HG02973 (cell line): ENCODE measurements around the gene BRINP1.

Experiments used
- ATAC-seq: cut with Tn5 transposase; IDR thresholded peaks from one replicate; pipeline ENCODE4 v1.9.1; 2021; ENCODE audit warnings: moderate library complexity; ENCODE audit not compliant: unreplicated experiment

The BRINP1 gene

GRCh38 chr9:119343059-119343990 is 25.9 kb downstream of the BRINP1 start:
- no peak for ATAC-seq

GRCh38 chr9:119339056-119339455 is 30.2 kb downstream of the BRINP1 start:
- no peak for ATAC-seq

GRCh38 chr9:119337573-119337972 is 31.7 kb downstream of the BRINP1 start:
- no peak for ATAC-seq

GRCh38 chr9:119334745-119335144 is 34.5 kb downstream of the BRINP1 start:
- ATAC-seq, result no peak

- ATAC-seq, result no peak
Observed at GRCh38 chr9:119333507-119334229, 35.6 kb downstream of the BRINP1 start.

GRCh38 chr9:119332522-119332921 is 36.7 kb downstream of the BRINP1 start:
- no peak for ATAC-seq

GRCh38 chr9:119322184-119322583 is 47.1 kb downstream of the BRINP1 start:
- no peak for ATAC-seq

GRCh38 chr9:119318371-119318770 is 50.9 kb downstream of the BRINP1 start:
- no peak for ATAC-seq

- ATAC-seq, result no peak
Observed at GRCh38 chr9:119313846-119314245, 55.4 kb downstream of the BRINP1 start.

GRCh38 chr9:119310741-119311140 is 58.5 kb downstream of the BRINP1 start:
- ATAC-seq, result no peak

GRCh38 chr9:119307471-119307870 is 61.8 kb downstream of the BRINP1 start:
- ATAC-seq, result no peak

- no peak for ATAC-seq
Observed at GRCh38 chr9:119304555-119304954, 64.7 kb downstream of the BRINP1 start.

- no peak for ATAC-seq
Observed at GRCh38 chr9:119302988-119303698, 66.1 kb downstream of the BRINP1 start.

GRCh38 chr9:119298076-119298853 is 71.0 kb downstream of the BRINP1 start:
- peak; percentile 90 for ATAC-seq

GRCh38 chr9:119291554-119291953 is 77.7 kb downstream of the BRINP1 start:
- no peak for ATAC-seq

GRCh38 chr9:119289740-119290433 is 79.3 kb downstream of the BRINP1 start:
- peak; percentile 82 for ATAC-seq

GRCh38 chr9:119284587-119285337 is 84.5 kb downstream of the BRINP1 start:
- ATAC-seq, result no peak

GRCh38 chr9:119284118-119284517 is 85.1 kb downstream of the BRINP1 start:
- ATAC-seq, result no peak

- ATAC-seq, result no peak
Observed at GRCh38 chr9:119283078-119283794, 86.0 kb downstream of the BRINP1 start.
